HCT116 (cell line): ENCODE data around the gene NOL3. TPM values are rescaled to one million over a fixed set of nuclear protein-coding genes. Genes with fewer than 3 reads are reported as not detected.

ENCODE experiments used
- ATAC-seq: fragments of 200-7000 bp; cut with Tn5 transposase; 2 replicates; pipeline ENCODE4 v1.9.1; 2020; ENCODE audit warnings: mild to moderate bottlenecking, moderate library complexity
- BruUV-seq: library from RNA; stranded (reverse); fragments of 400-500 nt; replicated peaks from 2 replicates; lab custom pipeline; 2021; lab: Mats Ljungman, UMichigan
- CTCF ChIA-PET: fragments of 300-600 bp; sonication (Branson Sonifier 250); formaldehyde crosslinking; loops from one replicate; lab custom pipeline; 2021; ENCODE audit warnings: antibody characterized with exemption; lab: Charles Lee
- POLR2A ChIA-PET: fragments of 300-600, 350-600 bp; sonication (Branson Sonifier 250); formaldehyde crosslinking; loops from one replicate; lab custom pipeline; 2021; ENCODE audit warnings: antibody characterized with exemption; lab: Charles Lee
- RAD21 ChIA-PET, 2 experiments: fragments of 300-600 bp; sonication (Branson Sonifier 250); formaldehyde crosslinking; loops; one replicate each; lab custom pipeline; 2023; ENCODE audit warnings: low total read pairs in 2 of 2; ENCODE audit not compliant: uncharacterized antibody in 2 of 2, unreplicated experiment in 2 of 2, low non-redundant PET in 1 of 2; lab: Charles Lee
- DNase-seq: peaks from one replicate; pipeline ENCODE4 v3.0.0-alpha.2; 2010; ENCODE audit warnings: low read depth, low spot score
- H2AFZ ChIP-seq: fragments of 200-600 bp; shearing (Covaris generic), sonication (generic); 2 replicates; pipeline ENCODE4 v1.6.1; 2017; ENCODE audit warnings: low read depth, mixed run types, mixed read lengths, antibody characterized with exemption, low read length; ENCODE audit not compliant: poor library complexity, severe bottlenecking
- H3K27ac ChIP-seq: 2 replicates; pipeline ENCODE4 v1.5.1; 2012; ENCODE audit warnings: low read depth, low read length
- H3K27me3 ChIP-seq: fragments of 200-600 bp; sonication (generic); 2 replicates; pipeline ENCODE4 v1.6.1; 2016; ENCODE audit warnings: mixed run types, low read length, mixed read lengths; ENCODE audit not compliant: insufficient read depth
- H3K36me3 ChIP-seq, 2 experiments: fragments of 200-500 bp in 1 of 2; fragments of 200-600 bp in 1 of 2; sonication (Bioruptor generic) in 1 of 2; sonication (generic) in 1 of 2; 2 replicates each; pipeline versions ENCODE4 v1.5.1 to v1.6.1; 2014 to 2016; ENCODE audit warnings: low read length in 2 of 2, inconsistent platforms in 1 of 2, mixed read lengths in 1 of 2, mixed run types in 1 of 2; ENCODE audit not compliant: insufficient read depth in 2 of 2, control insufficient read depth in 1 of 2
- H3K4me1 ChIP-seq, 2 experiments: fragments of 200-600 bp in 1 of 2; sonication (generic) in 1 of 2; 2 replicates each; pipeline versions ENCODE4 v1.5.1 to v1.6.1; 2012 to 2017; ENCODE audit warnings: low read length in 2 of 2, inconsistent platforms in 1 of 2, mild to moderate bottlenecking in 1 of 2, mixed read lengths in 1 of 2, mixed run types in 1 of 2, moderate library complexity in 1 of 2; ENCODE audit not compliant: insufficient read depth in 2 of 2, control insufficient read depth in 1 of 2
- H3K4me2 ChIP-seq: fragments of 200-600 bp; sonication (generic); 2 replicates; pipeline ENCODE4 v1.6.1; 2017; ENCODE audit warnings: mixed run types, low read length, mixed read lengths
- H3K4me3 ChIP-seq, 2 experiments: fragments of 200-600 bp in 1 of 2; sonication (generic) in 1 of 2; replicated peaks in 1 of 2; 2 replicates each; pipeline ENCODE4 v1.5.1; 2011 to 2016; ENCODE audit warnings: low read length in 2 of 2, control low read depth in 1 of 2, low read depth in 1 of 2, mild to moderate bottlenecking in 1 of 2, mixed read lengths in 1 of 2, mixed run types in 1 of 2
- H3K79me2 ChIP-seq: fragments of 200-600 bp; sonication (generic); 2 replicates; pipeline ENCODE4 v1.6.1; 2017; ENCODE audit warnings: mild to moderate bottlenecking, mixed run types, low read length, moderate library complexity, mixed read lengths; ENCODE audit not compliant: insufficient read depth
- H3K9ac ChIP-seq: fragments of 200-600 bp; sonication (generic); 2 replicates; pipeline ENCODE4 v1.6.1; 2016; ENCODE audit warnings: low read length, mixed read lengths
- H3K9me2 ChIP-seq: fragments of 200-600 bp; sonication (generic), shearing (Covaris generic); 2 replicates; pipeline ENCODE4 v1.6.1; 2017; ENCODE audit warnings: mixed run types, mild to moderate bottlenecking, moderate library complexity; ENCODE audit not compliant: insufficient read depth
- H3K9me3 ChIP-seq, 2 experiments: fragments of 200-500 bp in 1 of 2; fragments of 200-600 bp in 1 of 2; sonication (Bioruptor generic) in 1 of 2; sonication (generic) in 1 of 2; 2 replicates each; pipeline ENCODE4 v1.6.1; 2014 to 2017; ENCODE audit warnings: low read length in 2 of 2, mixed read lengths in 2 of 2, inconsistent platforms in 1 of 2, low read depth in 1 of 2, mild to moderate bottlenecking in 1 of 2, mixed run types in 1 of 2, moderate library complexity in 1 of 2; ENCODE audit not compliant: control insufficient read depth in 1 of 2, insufficient read depth in 1 of 2
- H4K20me1 ChIP-seq: fragments of 200-600 bp; sonication (generic), shearing (Covaris generic); 2 replicates; pipeline ENCODE4 v1.6.1; 2017; ENCODE audit warnings: mixed run types, mild to moderate bottlenecking, moderate library complexity; ENCODE audit not compliant: insufficient read depth
- ATF3 ChIP-seq: IDR thresholded peaks from 2 replicates; pipeline ENCODE4 v1.6.1; 2012
- CBX3 ChIP-seq: IDR thresholded peaks from 2 replicates; pipeline ENCODE4 v1.6.1; 2012; ENCODE audit warnings: low read depth
- EGR1 ChIP-seq: IDR thresholded peaks from 2 replicates; pipeline ENCODE4 v1.6.1; 2012; ENCODE audit warnings: low read depth
- ELF1 ChIP-seq: IDR thresholded peaks from 2 replicates; pipeline ENCODE4 v1.6.1; 2012; ENCODE audit warnings: low read depth, borderline replicate concordance
- EZH2 ChIP-seq: fragments of 200-600 bp; sonication (generic); IDR thresholded peaks from 2 replicates; pipeline ENCODE4 v1.6.1; 2017; ENCODE audit warnings: antibody characterized with exemption, mixed run types
- EZH2phosphoT487 ChIP-seq: fragments of 200-600 bp; IDR thresholded peaks from 2 replicates; pipeline ENCODE4 v1.6.1; 2018; ENCODE audit warnings: antibody characterized with exemption, borderline replicate concordance
- JUND ChIP-seq: IDR thresholded peaks from 2 replicates; pipeline ENCODE4 v1.6.1; 2012
- POLR2A ChIP-seq: IDR thresholded peaks from 2 replicates; pipeline ENCODE4 v1.7.0; 2011; ENCODE audit warnings: borderline replicate concordance; ENCODE audit not compliant: insufficient read depth, insufficient read length; ENCODE audit errors: extremely low read depth
- POLR2AphosphoS5 ChIP-seq: IDR thresholded peaks from 2 replicates; pipeline ENCODE4 v1.6.1; 2011; ENCODE audit warnings: mild to moderate bottlenecking, low read depth, low read length, moderate library complexity
- RAD21 ChIP-seq: IDR thresholded peaks from 2 replicates; pipeline ENCODE4 v1.6.1; 2012; ENCODE audit warnings: low read depth, mild to moderate bottlenecking
- SIN3A ChIP-seq: IDR thresholded peaks from 2 replicates; pipeline ENCODE4 v1.6.1; 2012; ENCODE audit warnings: low read depth
- SP1 ChIP-seq: IDR thresholded peaks from 2 replicates; pipeline ENCODE4 v1.6.1; 2012; ENCODE audit warnings: low read depth
- SRF ChIP-seq: IDR thresholded peaks from 2 replicates; pipeline ENCODE4 v1.6.1; 2012; ENCODE audit warnings: low read depth
- TCF7L2 ChIP-seq: IDR thresholded peaks from 2 replicates; pipeline ENCODE4 v1.7.0; 2011; ENCODE audit warnings: borderline replicate concordance, inconsistent platforms; ENCODE audit not compliant: insufficient read depth, insufficient read length; ENCODE audit errors: extremely low read depth
- YY1 ChIP-seq: IDR thresholded peaks from 2 replicates; pipeline ENCODE4 v1.6.1; 2011; ENCODE audit warnings: low read length, low read depth, moderate library complexity, mild to moderate bottlenecking; ENCODE audit not compliant: insufficient replicate concordance; ENCODE audit errors: extremely low read depth
- ZFX ChIP-seq: fragments of 450-650 bp; IDR thresholded peaks from 2 replicates; pipeline ENCODE4 v1.6.1; 2017
- ZNF274 ChIP-seq: fragments of 200-500 bp; sonication (Bioruptor generic); IDR thresholded peaks from 2 replicates; pipeline ENCODE4 v1.6.1; 2014; ENCODE audit warnings: mild to moderate bottlenecking, low read depth, low read length, inconsistent platforms
- intact Hi-C: fragments of 100-400 bp; cut with micrococcal nuclease; formaldehyde crosslinking; loops from 2 replicates; pipeline ENCODE4 v1.10.0; 2022
- total RNA-seq: library from RNA; stranded (reverse); gene quantifications from one replicate; pipeline ENCODE4 v1.2.1, GENCODE V29; 2021; ENCODE audit not compliant: unreplicated experiment
- TF ChIP-seq, protein P1 (sequence below): IDR thresholded peaks from 2 replicates; pipeline ENCODE4 v1.6.1; 2011; ENCODE audit warnings: mild to moderate bottlenecking, low read length, moderate library complexity; ENCODE audit not compliant: insufficient replicate concordance; ENCODE audit errors: extremely low read depth

The NOL3 gene
- total RNA-seq, 1 experiment from 2014 or later = 54.0 TPM

- BruUV-seq = no TSS peak
- ATAC-seq (no peak), DNase-seq (no peak)
- no peaks in the 10 kb centered on the region for H3K27me3 ChIP-seq
- RAD21 ChIA-PET = no interaction called here
- no peak overlapping the region for H3K4me2 ChIP-seq
- CTCF ChIA-PET = no interaction called here
- intact Hi-C loops = no loop called here
- no peak for TF ChIP-seq SP1
- TF ChIP-seq CBX3 = no peak
- no peak for TF ChIP-seq ZFX
- no peak for TF ChIP-seq EZH2
- TF ChIP-seq POLR2A = no peak
- TF ChIP-seq EGR1 = no peak
- no peak for TF ChIP-seq ZNF274
- TF ChIP-seq POLR2AphosphoS5 = no peak
- TF ChIP-seq ATF3 = no peak
- no peak for TF ChIP-seq JUND
- no peak for TF ChIP-seq ELF1
- TF ChIP-seq, protein P1, sequence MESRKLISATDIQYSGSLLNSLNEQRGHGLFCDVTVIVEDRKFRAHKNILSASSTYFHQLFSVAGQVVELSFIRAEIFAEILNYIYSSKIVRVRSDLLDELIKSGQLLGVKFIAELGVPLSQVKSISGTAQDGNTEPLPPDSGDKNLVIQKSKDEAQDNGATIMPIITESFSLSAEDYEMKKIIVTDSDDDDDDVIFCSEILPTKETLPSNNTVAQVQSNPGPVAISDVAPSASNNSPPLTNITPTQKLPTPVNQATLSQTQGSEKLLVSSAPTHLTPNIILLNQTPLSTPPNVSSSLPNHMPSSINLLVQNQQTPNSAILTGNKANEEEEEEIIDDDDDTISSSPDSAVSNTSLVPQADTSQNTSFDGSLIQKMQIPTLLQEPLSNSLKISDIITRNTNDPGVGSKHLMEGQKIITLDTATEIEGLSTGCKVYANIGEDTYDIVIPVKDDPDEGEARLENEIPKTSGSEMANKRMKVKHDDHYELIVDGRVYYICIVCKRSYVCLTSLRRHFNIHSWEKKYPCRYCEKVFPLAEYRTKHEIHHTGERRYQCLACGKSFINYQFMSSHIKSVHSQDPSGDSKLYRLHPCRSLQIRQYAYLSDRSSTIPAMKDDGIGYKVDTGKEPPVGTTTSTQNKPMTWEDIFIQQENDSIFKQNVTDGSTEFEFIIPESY = no peak
- no peak for TF ChIP-seq EZH2phosphoT487
- no peak for TF ChIP-seq YY1
- no peak for TF ChIP-seq SIN3A
- no peak for TF ChIP-seq RAD21
- no peak for TF ChIP-seq SRF
- no peak for TF ChIP-seq TCF7L2
- no peak overlapping the region for H3K27ac ChIP-seq
- H3K79me2 ChIP-seq = peaks cover 17% of the 10 kb centered on the region
- no peaks in the 10 kb centered on the region for H3K9me3 ChIP-seq
- no peaks in the 10 kb centered on the region for H4K20me1 ChIP-seq
- no peak overlapping the region for H2AFZ ChIP-seq
- peaks cover 12 to 36% of the 10 kb centered on the region in 2 experiments; a peak in 3 of 4 replicates for H3K4me1 ChIP-seq
- no peak overlapping the region for H3K9ac ChIP-seq
- H3K36me3 ChIP-seq = peaks cover 0 to 6% of the 10 kb centered on the region in 2 experiments; a peak in 1 of 4 replicates
- POLR2A ChIA-PET = no interaction called here
- no peaks in the 10 kb centered on the region for H3K9me2 ChIP-seq
- H3K4me3 ChIP-seq = no peak overlapping the region
Measured at GRCh38 chr16:67188323-67188722, 18.0 kb downstream of the NOL3 start.
